ENCODE data around the gene HERC3.

The HERC3 gene

GRCh38 chr4:88720451-88721428, 128.5 kb downstream of the HERC3 start:
- no peak for DNase-seq

DNA sequence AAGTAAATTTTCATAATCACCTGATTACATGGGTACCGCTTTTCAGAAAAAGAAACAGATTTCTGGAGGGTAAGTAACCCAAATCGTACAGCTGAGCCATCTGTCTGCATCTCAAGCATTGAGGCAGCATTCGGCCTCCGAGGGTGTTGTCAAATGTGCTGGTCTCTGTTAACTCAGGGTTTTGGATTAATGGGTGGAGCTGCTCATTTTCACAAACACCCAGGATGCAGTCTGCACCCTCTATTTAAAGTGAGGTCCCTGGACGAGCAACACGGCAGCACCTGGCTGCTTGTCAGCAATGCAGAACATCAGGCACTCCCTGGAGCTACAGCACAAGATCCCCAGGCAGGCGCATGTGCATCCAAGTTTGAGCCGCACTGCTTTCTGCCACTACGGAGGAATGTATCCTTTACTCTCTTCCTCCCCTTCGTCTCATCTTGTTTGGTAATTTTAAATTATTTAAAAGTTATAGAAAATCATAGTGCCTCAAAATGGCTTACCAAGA, 130.0 kb downstream of the HERC3 start:
- no peak for DNase-seq

DNA sequence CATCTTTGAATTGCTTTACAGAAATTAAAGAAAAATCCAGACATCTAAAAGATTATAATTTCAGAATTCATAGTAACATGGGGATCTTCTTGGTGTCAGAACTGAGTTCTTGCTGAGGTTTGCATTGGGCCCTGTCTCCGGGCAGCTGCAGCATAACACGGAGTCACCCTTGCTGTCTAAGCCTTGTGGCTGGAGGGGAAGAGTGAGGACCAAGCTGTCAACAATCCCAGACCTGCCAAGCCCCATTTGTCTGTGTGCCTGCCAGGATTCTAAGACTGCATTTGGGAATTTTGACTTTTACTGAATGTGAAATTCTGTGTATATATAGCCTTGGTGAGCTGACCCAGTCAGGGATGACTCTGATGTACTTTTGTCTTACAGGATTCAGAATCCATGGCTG, 130.5 kb downstream of the HERC3 start:
- DNase-seq: no peak

DNA sequence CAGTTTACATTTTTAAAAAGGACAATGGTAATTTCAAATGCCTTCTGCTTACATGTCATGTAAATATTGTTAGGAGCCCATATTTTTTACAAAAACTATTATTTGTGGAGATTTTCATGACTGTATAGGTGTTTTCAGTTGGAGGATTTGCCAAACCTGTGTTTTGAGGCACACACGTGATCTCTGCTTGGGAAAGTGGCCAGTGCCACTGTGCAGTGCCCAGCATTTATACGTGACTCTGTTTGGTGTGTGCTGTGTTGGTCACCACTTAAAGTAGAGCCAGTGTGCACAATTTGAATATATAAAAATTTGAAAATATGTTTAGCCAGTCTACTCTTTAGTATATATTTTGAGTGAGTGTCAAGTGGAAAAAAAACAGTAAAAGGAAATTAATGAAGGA, 132.1 kb downstream of the HERC3 start:
- DNase-seq: no peak

- DNase-seq: no peak
These were observed 132.9 kb downstream of the HERC3 start for GRCh38 chr4:88725143-88725542.

- no peak for DNase-seq
These were observed 133.7 kb downstream of the HERC3 start for GRCh38 chr4:88725986-88726385.

- no peak for DNase-seq
These were observed 135.9 kb downstream of the HERC3 start for GRCh38 chr4:88728146-88728545.

DNA sequence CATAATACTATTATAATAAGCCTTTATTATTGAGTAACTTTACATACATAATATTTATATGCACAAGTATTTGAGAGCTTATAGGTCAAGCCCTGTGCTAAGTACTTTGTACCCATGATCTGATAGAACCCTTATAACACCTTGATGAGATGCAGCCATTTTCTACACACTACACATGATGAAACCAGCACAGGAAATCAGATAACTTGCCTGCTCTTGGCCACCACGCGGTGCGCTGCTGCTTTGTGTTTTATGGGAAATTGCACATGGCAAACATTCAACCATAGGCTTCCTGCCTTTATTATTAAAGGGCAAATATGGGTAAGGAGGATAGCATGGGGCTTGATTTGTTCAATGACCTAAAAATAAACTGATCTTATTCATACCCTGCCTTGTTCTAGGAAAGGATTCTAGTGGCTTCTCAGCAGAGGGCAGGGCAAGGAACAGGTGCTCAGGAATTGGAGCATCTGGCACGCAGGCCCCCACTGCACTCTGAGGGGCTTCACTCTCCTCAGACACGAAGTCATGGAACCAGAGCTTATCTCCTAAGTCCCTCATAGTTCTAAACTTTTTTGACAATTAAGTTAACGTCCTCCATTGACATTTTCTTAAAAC, 137.0 kb downstream of the HERC3 start:
- DNase-seq: no peak

DNA sequence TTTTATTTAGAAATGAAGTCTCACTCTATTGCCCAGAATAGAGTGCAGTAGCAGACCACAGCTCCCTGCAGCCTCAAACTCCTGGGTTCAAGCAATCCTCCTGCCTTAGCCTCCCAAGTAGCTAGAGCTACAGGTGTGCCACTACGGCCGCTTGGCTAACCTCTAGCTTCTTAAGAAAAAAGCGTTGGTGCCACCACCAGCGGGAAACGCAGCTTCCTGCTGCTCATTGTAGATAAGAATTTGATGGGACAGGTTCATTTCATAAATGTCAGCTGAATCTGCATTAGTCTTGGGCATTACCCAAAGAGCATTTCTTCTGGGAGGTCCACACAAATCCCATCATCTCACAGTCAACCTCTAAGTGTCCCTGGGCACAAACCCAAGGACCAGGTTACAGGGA, 138.5 kb downstream of the HERC3 start:
- no peak for DNase-seq

GRCh38 chr4:88731381-88731780, 139.1 kb downstream of the HERC3 start:
- DNase-seq: no peak

DNA sequence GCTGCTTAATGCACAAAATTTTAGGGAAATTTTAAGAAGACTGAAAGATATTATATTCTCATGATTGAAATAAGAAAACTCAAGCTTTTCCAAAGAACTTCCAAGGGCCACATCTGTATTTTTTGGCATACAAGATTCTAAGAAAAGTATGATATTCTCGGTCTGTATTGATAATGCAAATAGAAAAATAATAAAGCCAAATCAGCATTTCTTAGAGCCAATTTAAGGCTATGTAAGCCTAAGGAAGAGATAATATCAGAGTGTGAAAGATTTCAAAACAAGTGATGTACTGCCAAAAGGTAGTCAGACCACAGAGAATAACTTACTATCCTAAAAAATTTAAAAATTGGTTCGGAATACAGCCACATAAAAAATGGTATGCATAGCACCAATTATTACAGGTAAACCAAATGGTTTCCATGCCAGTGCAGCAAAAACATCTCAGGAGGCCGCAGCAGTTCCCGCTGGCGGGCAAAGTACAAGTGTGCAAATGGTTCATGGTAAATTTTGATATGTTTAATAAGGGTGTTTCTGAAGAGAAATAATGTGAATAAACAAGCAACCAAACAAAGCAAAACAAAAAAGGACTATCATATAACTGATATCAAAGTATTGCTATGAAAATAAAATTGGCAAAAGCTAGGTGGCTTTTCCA, 140.6 kb downstream of the HERC3 start:
- DNase-seq: no peak

- DNase-seq: no peak
These were observed 142.2 kb downstream of the HERC3 start for GRCh38 chr4:88734403-88734949.

GRCh38 chr4:88735564-88735963, 143.3 kb downstream of the HERC3 start:
- DNase-seq: no peak

DNA sequence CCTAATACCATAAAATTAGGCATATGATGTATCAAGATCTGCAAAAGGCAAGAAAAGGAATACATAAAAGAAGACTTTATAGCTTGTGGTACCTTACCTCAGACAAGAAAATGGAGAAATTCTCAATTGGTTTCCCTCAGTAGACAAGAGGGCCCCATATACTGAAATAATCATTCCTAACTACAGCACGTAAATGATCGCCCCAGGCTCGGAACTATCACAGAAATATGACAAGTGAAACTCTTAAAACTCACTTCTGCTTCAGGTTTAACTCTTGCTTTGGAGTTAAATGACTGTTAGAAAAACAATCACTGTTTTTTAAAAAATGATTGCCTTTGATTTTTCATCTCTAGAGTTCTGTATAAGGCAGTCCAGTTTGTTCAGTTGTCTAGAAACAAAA, 144.0 kb downstream of the HERC3 start:
- no peak for DNase-seq

GRCh38 chr4:88737307-88737941, 145.1 kb downstream of the HERC3 start:
- no peak for DNase-seq

- DNase-seq: no peak
These were observed 145.9 kb downstream of the HERC3 start for GRCh38 chr4:88738180-88738579.

DNA sequence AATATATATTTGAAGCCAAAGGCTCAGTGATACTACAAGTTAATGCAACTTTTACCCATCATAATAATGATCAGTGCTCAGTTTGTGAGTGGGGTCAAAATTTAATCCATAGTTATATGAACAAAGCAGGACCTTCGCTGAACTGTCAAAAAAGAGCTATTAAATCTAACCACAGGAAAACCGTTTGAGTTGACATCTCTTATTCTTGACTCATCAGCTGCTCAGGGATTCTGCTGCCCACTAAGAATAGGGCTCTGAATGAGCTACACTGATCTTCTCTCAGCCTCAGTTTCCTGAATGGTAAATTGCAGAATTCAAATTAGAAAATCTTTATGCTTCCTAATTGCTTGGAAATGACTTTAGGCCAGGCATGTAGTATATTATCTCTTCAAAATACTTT, 150.3 kb downstream of the HERC3 start:
- DNase-seq: no peak

DNA sequence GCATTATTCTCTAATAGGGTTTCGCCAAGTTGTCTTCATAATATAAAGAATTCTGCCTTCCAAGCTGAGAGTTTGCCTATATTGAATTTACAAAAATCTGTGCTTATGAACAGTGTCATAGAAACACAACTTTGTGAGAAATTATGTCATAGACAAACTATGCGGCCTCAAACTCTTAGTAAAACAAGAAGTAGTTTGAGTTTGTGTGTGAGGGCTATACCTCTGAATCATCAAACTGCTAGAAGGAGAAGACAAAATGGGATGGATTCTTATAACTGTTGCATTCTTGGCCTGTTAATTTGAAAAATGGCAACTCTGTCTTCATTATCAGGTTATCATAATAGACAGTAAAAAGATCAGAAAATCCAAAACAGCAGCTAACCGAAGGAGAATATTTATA, 151.4 kb downstream of the HERC3 start:
- no peak for DNase-seq

- DNase-seq: no peak
These were observed 152.3 kb downstream of the HERC3 start for GRCh38 chr4:88744609-88745008.

- DNase-seq: no peak
These were observed 152.9 kb downstream of the HERC3 start for GRCh38 chr4:88745175-88745574.

- DNase-seq: no peak
These were observed 153.4 kb downstream of the HERC3 start for GRCh38 chr4:88745581-88746163.

DNA sequence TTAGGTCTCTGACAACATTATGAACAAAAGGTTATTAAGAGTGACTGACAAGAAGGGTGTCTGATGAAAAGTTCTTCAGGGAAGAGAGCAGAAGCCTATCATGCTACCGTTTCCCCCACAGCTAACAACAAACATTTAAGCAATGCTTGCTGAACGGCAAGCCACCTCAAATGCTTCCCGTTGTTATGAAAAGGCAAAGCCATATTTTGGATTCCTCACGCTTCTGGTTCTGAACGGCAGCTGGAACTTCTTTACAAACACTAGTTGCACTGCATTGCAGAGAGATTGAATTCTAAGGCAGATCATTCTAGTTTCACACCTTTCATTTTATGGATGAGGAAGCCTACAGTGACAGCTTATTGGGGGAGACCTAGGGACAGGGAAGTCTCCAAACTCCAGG, 153.9 kb downstream of the HERC3 start:
- DNase-seq: no peak
